IPS-20b (cell line): ENCODE results near the gene SLC39A3.

Experiments used
- H3K27ac ChIP-seq: one replicate; pipeline ENCODE4 v1.5.1; 2013; ENCODE audit warnings: low read length
- H3K27me3 ChIP-seq: 2 replicates; pipeline ENCODE4 v1.6.1; 2013; ENCODE audit warnings: mild to moderate bottlenecking, low read length, inconsistent platforms; ENCODE audit not compliant: insufficient read depth
- H3K36me3 ChIP-seq: 2 replicates; pipeline ENCODE4 v1.6.1; 2013; ENCODE audit warnings: low read depth, mild to moderate bottlenecking, inconsistent platforms, low read length, moderate library complexity; ENCODE audit not compliant: insufficient read depth
- H3K4me1 ChIP-seq: 2 replicates; pipeline ENCODE4 v1.6.1; 2013; ENCODE audit warnings: mild to moderate bottlenecking, control low read depth, inconsistent platforms, low read length, moderate library complexity; ENCODE audit not compliant: insufficient read depth
- H3K4me3 ChIP-seq: 2 replicates; pipeline ENCODE4 v1.5.1; 2013; ENCODE audit warnings: mild to moderate bottlenecking, low read length, inconsistent platforms
- H3K9ac ChIP-seq: 2 replicates; pipeline ENCODE4 v1.6.1; 2013; ENCODE audit warnings: low read depth, mild to moderate bottlenecking, inconsistent platforms, low read length, moderate library complexity
- H3K9me3 ChIP-seq: 2 replicates; pipeline ENCODE4 v1.6.1; 2013; ENCODE audit warnings: mild to moderate bottlenecking, low read depth, low read length, inconsistent platforms; ENCODE audit not compliant: insufficient read depth

The SLC39A3 gene, protein sequence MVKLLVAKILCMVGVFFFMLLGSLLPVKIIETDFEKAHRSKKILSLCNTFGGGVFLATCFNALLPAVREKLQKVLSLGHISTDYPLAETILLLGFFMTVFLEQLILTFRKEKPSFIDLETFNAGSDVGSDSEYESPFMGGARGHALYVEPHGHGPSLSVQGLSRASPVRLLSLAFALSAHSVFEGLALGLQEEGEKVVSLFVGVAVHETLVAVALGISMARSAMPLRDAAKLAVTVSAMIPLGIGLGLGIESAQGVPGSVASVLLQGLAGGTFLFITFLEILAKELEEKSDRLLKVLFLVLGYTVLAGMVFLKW

GRCh38 chr19:2739602-2740313 lies at the start of gene SLC39A3:
Gene SLC39A3, minus strand, starts transcription at chr19:2740017. Its CDS starts 2,760 bp downstream, at chr19:2737257.
- H3K27me3 ChIP-seq: peaks cover 20% of the 10 kb centered on the region
- H3K36me3 ChIP-seq: peaks cover 23% of the 10 kb centered on the region
- no peak within 1 kb of the TSS for H3K27ac ChIP-seq
- H3K4me3 ChIP-seq: peak within 1 kb of the TSS; percentile 85
- H3K9ac ChIP-seq: peak within 1 kb of the TSS; percentile 62; the same call in 1 of the 2 replicates
- no peaks in the 10 kb centered on the region for H3K9me3 ChIP-seq
- H3K4me1 ChIP-seq: no peaks in the 10 kb centered on the region

- Histone ChIP-seq H3K4me3 (no peak overlapping the region), H3K9ac (no peak overlapping the region), H3K36me3 (peaks cover 44% of the 10 kb centered on the region)
Observed at GRCh38 chr19:2788237-2788636, 48.4 kb upstream of the SLC39A3 start.

GRCh38 chr19:2787115-2787514 lies 47.3 kb upstream of the SLC39A3 start:
- 0 out of 2 replicates have a peak overlapping the region, but pooled peaks have one; percentile 33 for H3K9ac ChIP-seq

More at GRCh38 chr19:2788237-2788636, 48.4 kb upstream of the SLC39A3 start:
- Histone ChIP-seq H3K27me3 (no peaks in the 10 kb centered on the region), H3K9me3 (no peaks in the 10 kb centered on the region), H3K4me1 (no peaks in the 10 kb centered on the region), H3K27ac (no peak overlapping the region)

DNA sequence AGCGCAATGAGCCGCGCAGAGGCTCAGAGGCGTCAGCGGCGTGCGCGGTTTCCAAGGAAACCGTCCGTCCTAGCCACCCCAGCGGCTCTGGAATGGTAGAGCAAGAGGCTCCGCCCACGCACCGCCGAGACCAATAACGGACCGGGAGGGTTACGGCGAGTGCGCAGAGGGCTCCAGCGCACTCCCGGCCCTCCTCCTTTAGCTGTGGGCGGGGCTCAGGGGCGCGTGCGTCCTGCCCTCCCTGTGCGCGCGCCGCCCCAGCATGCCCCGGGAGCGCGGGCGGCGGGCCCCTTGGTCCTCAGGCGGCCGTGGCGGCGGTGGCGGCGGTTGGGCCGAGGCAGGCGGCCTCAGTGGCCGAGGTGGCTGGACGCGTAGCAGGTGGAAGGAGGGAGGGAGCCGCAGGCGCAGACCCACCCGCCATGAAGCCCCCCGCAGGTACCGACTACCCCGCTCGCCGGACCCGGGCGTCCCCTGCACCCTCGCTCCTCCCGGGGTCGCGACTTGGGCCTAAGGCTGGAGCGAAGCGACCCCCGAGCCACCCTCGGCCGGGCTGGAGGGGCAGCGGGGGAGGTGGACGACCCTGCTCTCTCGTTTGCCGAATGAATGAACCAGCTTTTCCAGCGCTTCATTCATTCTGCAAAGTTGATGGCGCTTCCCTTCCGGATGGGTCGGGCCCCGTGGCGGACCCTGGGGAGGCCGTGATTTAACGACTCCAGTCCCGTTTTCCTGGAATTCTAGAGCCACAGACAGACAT lies 45.6 kb upstream of the SLC39A3 start, which contains the start of gene THOP1:
TSS of gene THOP1 (plus strand) at position 260 of the 754 bp plus-strand sequence. CDS start at position 420, 160 bp downstream.
- Histone ChIP-seq H3K36me3 (peaks cover 26% of the 10 kb centered on the region), H3K4me3 (peak within 1 kb of the TSS; percentile 99), H3K9me3 (no peaks in the 10 kb centered on the region), H3K27ac (peak within 1 kb of the TSS; percentile 67), H3K4me1 (peaks cover 6% of the 10 kb centered on the region; the same call in 1 of the 2 replicates), H3K27me3 (no peaks in the 10 kb centered on the region), H3K9ac (peak within 1 kb of the TSS; percentile 97)

More at GRCh38 chr19:2787115-2787514, 47.3 kb upstream of the SLC39A3 start:
- Histone ChIP-seq H3K36me3 (peaks cover 35% of the 10 kb centered on the region), H3K27ac (no peak overlapping the region), H3K4me1 (peaks cover 2% of the 10 kb centered on the region; the same call in 1 of the 2 replicates), H3K27me3 (no peaks in the 10 kb centered on the region), H3K9me3 (no peaks in the 10 kb centered on the region), H3K4me3 (peak overlapping the region; percentile 4; the same call in 1 of the 2 replicates)

GRCh38 chr19:2783781-2784145 lies 43.9 kb upstream of the SLC39A3 start:
- Histone ChIP-seq H3K9ac (peak overlapping the region; percentile 38; the same call in 1 of the 2 replicates), H3K4me3 (peak overlapping the region; percentile 31; the same call in 1 of the 2 replicates), H3K36me3 (peaks cover 26% of the 10 kb centered on the region), H3K4me1 (peaks cover 6% of the 10 kb centered on the region; the same call in 1 of the 2 replicates), H3K27me3 (no peaks in the 10 kb centered on the region), H3K9me3 (no peaks in the 10 kb centered on the region), H3K27ac (no peak overlapping the region)

- H3K27ac ChIP-seq: no peak within 1 kb of the TSS
- no peaks in the 10 kb centered on the region for H3K9me3 ChIP-seq
- H3K4me1 ChIP-seq: peaks cover 6% of the 10 kb centered on the region; the same call in 1 of the 2 replicates
- no peaks in the 10 kb centered on the region for H3K27me3 ChIP-seq
- peak within 1 kb of the TSS; percentile 92 for H3K4me3 ChIP-seq
- peak within 1 kb of the TSS; percentile 92 for H3K9ac ChIP-seq
- H3K36me3 ChIP-seq: peaks cover 24% of the 10 kb centered on the region
Observed at GRCh38 chr19:2782936-2783780, 43.3 kb upstream of the SLC39A3 start, which contains the start of gene SGTA. Gene SGTA, minus strand, starts transcription at chr19:2783273. Its CDS starts 14,205 bp downstream, at chr19:2769068.

DNA sequence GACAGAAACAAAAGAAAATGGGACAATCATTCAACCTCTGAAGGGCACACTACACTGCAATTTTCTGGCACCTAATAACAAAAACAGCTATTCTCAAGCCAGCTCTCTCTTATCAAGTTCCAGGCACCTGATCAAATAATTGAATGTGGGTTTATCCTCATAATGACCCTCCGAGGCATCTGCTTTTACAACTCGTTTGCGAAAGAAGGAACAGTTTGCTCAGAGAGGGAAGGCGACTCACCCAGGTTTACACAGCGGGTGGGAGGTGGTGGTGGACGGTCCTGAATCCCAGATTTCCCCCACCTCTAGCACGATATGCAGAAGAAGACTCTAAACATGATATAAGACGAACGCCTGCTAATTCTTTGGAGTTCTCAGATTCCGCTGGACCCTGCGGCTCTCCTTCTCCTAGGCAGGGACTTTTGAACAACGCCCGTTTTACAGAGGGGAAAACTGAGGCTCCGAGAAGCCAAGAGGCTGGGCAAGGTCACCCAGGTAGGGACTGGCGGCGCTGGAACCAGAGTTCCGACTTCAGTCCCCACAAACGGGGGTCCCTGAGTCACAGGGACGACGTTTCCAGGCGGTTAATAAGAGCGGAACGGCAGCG lies 42.6 kb upstream of the SLC39A3 start:
- H3K27me3 ChIP-seq: no peaks in the 10 kb centered on the region
- H3K9me3 ChIP-seq: no peaks in the 10 kb centered on the region
- no peak overlapping the region for H3K27ac ChIP-seq
- peak overlapping the region; percentile 92 for H3K4me3 ChIP-seq
- H3K9ac ChIP-seq: peak overlapping the region; percentile 92
- H3K36me3 ChIP-seq: peaks cover 17% of the 10 kb centered on the region
- H3K4me1 ChIP-seq: peaks cover 6% of the 10 kb centered on the region; the same call in 1 of the 2 replicates

DNA sequence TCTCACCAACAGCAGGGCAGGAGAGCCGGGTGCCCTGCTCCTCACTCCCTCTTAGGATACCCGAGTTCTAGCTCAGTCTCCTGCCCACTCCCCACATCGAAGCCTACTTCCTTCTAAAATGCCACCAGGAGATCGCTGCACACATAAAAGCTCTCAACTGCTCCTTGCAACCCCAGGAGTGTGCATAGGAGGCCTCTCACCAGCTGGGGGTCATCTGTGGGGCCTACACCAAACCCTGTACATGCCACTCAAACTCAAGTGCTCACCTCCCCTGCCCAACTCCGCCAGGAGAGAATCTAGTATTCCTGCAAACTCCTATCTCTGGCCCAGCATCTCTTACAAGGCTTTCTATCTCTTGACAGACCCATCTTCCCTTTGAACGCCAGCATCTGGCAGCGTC lies 40.5 kb upstream of the SLC39A3 start:
- Histone ChIP-seq H3K9ac (no peak overlapping the region), H3K36me3 (peaks cover 13% of the 10 kb centered on the region)

GRCh38 chr19:2779121-2779740 lies 39.4 kb upstream of the SLC39A3 start:
- Histone ChIP-seq H3K9me3 (no peaks in the 10 kb centered on the region), H3K36me3 (peaks cover 19% of the 10 kb centered on the region), H3K4me3 (no peak overlapping the region), H3K27ac (no peak overlapping the region), H3K9ac (no peak overlapping the region), H3K27me3 (no peaks in the 10 kb centered on the region), H3K4me1 (peaks cover 6% of the 10 kb centered on the region; the same call in 1 of the 2 replicates)

More for the DNA sequence above, 40.5 kb upstream of the SLC39A3 start:
- peaks cover 6% of the 10 kb centered on the region; the same call in 1 of the 2 replicates for H3K4me1 ChIP-seq
- H3K27me3 ChIP-seq: no peaks in the 10 kb centered on the region
- no peak overlapping the region for H3K27ac ChIP-seq
- H3K9me3 ChIP-seq: no peaks in the 10 kb centered on the region
- no peak overlapping the region for H3K4me3 ChIP-seq
